Stimulated activated naive CD8-positive, alpha-beta T cell treated with anti-CD3 and anti-CD28 coated beads, Interleukin-15, Interleukin-2, amounts not matched to agents 100 ng/mL and 50 ng/mL, for 24 hours (primary cell): Measurements from ENCODE around the gene DLL3.

ENCODE experiments used
- H3K27ac Mint-ChIP-seq: one replicate; pipeline ENCODE4 v1.8.0; 2021; ENCODE audit warnings: mild to moderate bottlenecking, mixed read lengths
- H3K27me3 Mint-ChIP-seq: one replicate; pipeline ENCODE4 v1.8.0; 2021; ENCODE audit warnings: mixed read lengths
- H3K36me3 Mint-ChIP-seq: one replicate; pipeline ENCODE4 v1.8.0; 2021; ENCODE audit warnings: low read depth, mixed read lengths
- H3K4me1 Mint-ChIP-seq: one replicate; pipeline ENCODE4 v1.8.0; 2021; ENCODE audit warnings: low read depth, mixed read lengths
- H3K4me3 Mint-ChIP-seq: one replicate; pipeline ENCODE4 v1.8.0; 2021; ENCODE audit warnings: mild to moderate bottlenecking, mixed read lengths
- H3K9me3 Mint-ChIP-seq: one replicate; pipeline ENCODE4 v1.8.0; 2021; ENCODE audit warnings: mixed read lengths

DLL3 gene

DNA sequence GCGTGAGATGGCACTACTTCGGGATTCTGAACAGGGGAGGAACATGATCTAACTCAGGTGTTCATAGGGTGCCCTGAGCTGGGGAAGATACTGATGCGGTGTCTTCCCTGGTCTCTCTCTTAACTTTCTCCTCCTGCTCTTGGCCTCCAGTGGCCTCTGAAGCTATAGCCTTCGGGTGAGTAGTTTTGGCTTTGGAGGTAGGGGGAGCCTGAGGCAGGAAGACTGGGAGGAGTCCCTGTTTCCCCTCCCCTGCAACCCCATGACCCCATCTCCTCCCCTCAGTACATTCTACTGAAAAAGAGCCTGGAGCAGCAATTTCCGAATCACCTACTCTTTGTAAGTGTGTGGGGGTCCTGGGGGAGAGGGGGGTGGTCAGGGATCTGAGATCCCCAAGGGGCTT is 19.7 kb downstream of the DLL3 start:
- H3K4me3 Mint-ChIP-seq, result no peak overlapping the region
- H3K27me3 Mint-ChIP-seq, result peaks cover 31% of the 10 kb centered on the region
- no peaks in the 10 kb centered on the region for H3K36me3 Mint-ChIP-seq
- peaks cover 27% of the 10 kb centered on the region for H3K4me1 Mint-ChIP-seq
- no peak overlapping the region for H3K27ac Mint-ChIP-seq
- H3K9me3 Mint-ChIP-seq, result no peaks in the 10 kb centered on the region

GRCh38 chr19:39518975-39519374 is 20.2 kb downstream of the DLL3 start:
- Mint-ChIP-seq H3K4me1 (peaks cover 27% of the 10 kb centered on the region), H3K4me3 (no peak overlapping the region), H3K9me3 (no peaks in the 10 kb centered on the region), H3K27ac (no peak overlapping the region), H3K36me3 (no peaks in the 10 kb centered on the region), H3K27me3 (peaks cover 26% of the 10 kb centered on the region)

DNA sequence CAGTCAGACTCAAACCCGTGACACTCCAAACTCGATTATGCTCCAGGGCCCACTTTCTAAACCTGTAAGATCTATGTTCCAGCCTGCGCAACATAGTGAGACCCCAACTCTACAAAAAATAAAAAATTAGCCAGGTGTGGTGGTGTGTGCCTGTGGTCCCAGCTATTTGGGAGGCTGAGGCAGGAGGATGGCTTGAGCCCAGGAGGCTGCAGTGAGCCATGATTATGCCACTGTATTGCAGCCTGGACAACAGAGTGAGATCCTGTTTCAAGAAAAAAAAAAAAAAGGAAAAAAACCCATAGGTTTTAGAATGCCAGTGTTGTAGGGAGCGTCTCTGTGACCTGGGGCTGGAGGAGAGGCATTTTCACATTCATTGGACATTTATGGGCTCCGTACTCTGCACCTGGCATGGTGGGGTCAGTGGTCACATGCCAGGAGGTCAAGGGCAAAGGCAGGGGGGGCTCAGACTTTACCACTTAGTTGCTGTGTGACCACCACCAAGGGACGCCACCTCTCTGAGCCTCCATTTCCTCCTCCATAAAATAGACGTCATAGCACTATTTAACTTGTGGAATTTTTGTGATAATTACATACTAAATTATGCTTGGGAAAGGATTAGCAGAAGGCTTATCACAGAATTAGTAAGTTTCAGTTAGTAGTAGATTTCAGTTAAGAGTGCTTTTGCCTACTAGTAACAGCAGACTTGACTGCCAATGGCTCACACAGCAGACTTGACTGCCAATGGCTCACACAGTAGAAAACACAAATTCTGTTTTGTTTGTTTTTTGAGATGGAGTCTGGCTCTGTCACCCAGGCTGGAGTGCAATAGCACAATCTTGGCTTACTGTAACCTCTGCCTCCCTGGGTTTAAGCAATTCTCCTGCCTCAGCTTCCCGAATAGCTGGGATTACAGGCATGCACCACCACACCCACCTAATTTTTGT is 22.1 kb downstream of the DLL3 start:
- H3K4me3 Mint-ChIP-seq, result no peak overlapping the region
- peaks cover 15% of the 10 kb centered on the region for H3K4me1 Mint-ChIP-seq
- H3K36me3 Mint-ChIP-seq, result peaks cover 3% of the 10 kb centered on the region
- peaks cover 14% of the 10 kb centered on the region for H3K27me3 Mint-ChIP-seq
- H3K9me3 Mint-ChIP-seq, result no peaks in the 10 kb centered on the region
- H3K27ac Mint-ChIP-seq, result no peak overlapping the region

DNA sequence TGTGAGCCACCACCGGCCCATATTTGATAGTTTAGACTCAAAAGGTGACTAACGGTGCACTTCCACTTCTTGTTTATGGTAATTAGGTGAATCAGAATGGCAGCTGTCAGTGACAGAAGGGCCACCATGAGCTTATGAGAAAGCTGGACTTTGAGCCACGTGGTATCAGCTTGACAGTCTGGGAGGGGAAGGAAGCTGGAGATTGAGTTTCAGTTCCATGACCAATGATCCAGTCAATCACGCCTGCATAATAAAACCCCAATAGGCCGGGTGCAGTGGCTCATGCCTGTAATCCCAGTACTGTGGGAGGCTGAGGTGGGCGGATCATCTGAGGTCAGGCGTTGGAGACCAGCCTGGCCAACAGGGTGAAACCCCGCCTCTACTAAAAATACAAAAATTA is 25.7 kb downstream of the DLL3 start:
- H3K36me3 Mint-ChIP-seq, result peaks cover 9% of the 10 kb centered on the region
- no peak overlapping the region for H3K4me3 Mint-ChIP-seq
- no peaks in the 10 kb centered on the region for H3K27me3 Mint-ChIP-seq
- no peak overlapping the region for H3K27ac Mint-ChIP-seq
- no peaks in the 10 kb centered on the region for H3K9me3 Mint-ChIP-seq
- H3K4me1 Mint-ChIP-seq, result peaks cover 13% of the 10 kb centered on the region

DNA sequence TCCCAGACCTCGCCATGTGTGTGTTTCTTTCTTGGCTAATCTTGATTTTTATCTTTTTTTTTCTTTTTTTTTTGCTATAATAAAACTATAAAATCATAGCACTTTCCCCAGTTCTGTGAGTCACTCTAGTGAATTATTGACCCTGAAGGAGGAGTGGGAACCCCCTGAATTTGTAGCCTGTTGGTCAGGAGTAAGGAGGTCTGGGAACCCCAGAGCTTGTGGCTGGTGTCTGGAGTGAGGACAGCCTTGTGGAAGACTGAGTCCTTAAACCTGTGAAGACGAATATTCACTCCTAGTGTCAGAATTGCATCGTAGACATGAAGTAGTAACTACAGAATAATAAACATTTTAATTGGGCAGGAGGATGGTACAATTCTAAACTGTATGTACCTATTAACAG is 26.5 kb downstream of the DLL3 start:
- H3K9me3 Mint-ChIP-seq, result no peaks in the 10 kb centered on the region
- no peak overlapping the region for H3K4me3 Mint-ChIP-seq
- peaks cover 13% of the 10 kb centered on the region for H3K4me1 Mint-ChIP-seq
- no peaks in the 10 kb centered on the region for H3K27me3 Mint-ChIP-seq
- peaks cover 9% of the 10 kb centered on the region for H3K36me3 Mint-ChIP-seq
- no peak overlapping the region for H3K27ac Mint-ChIP-seq

DNA sequence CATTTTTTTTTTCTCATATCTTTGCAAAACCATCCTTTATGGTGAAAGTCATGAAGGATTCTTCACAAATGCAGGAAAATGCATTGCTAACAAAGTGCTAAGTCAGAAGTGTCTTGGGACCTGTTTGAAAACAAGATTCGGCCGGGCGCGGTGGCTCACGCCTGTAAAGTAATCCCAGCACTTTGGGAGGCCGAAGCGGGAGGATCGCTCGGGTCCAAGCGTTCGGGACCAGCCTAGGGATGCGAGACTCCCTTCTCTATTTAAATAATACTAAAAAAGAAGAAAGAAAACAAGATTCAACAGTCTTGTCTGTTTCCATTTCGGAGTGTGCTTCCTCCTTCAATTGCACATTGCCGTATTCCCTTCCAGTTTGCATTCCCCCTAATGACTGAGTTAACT is 33.1 kb downstream of the DLL3 start:
- Mint-ChIP-seq H3K27me3 (no peaks in the 10 kb centered on the region), H3K9me3 (no peaks in the 10 kb centered on the region), H3K4me1 (peaks cover 29% of the 10 kb centered on the region), H3K36me3 (peaks cover 6% of the 10 kb centered on the region), H3K4me3 (peak overlapping the region; percentile 92), H3K27ac (peak overlapping the region; percentile 73)

DNA sequence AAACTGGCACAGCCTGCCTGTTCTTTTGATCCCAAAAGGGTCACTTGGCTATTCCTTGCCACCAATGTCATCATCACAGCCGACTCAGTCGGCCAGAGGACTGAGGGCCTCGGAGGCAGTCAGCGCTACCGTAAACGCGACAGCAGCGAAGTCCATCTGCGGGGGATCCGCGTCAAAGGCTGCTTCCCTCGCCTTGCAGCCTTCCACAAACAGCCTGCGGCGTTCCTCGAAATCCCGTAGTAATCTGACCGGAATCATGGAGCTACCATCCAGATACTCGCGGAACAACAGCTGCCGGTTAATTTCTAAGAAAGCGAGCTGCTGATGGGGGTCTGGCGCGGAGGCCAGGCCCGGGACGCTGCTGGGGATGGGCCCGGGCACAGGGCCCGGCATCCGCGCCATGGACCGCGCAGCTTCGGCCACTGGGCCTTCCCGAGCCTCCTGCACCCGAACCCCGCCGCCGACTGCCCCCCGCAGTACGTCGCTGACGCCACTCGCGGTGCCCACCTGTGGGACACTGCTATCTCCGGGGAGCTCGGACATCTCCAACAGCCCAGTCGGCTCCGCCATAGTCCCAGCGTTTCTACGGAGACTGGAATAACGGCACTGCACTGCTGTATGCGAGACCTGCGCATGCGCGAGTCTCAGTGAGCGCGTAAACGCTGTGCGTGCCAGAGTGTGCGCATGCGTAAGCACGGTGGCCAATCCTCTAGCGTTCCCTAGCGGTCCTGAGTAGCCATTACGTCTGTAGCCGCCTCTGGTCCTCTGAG is 33.7 kb downstream of the DLL3 start, which contains the start of gene EID2B:
Gene EID2B (minus strand): TSS at position 620 of the 770 bp plus-strand sequence. CDS start 50 bp downstream, at position 570.
- Mint-ChIP-seq H3K4me3 (peak within 1 kb of the TSS; percentile 92), H3K27ac (peak within 1 kb of the TSS; percentile 73), H3K27me3 (no peaks in the 10 kb centered on the region), H3K36me3 (peaks cover 6% of the 10 kb centered on the region), H3K4me1 (peaks cover 31% of the 10 kb centered on the region), H3K9me3 (no peaks in the 10 kb centered on the region)

GRCh38 chr19:39533003-39533512 is 34.3 kb downstream of the DLL3 start:
- Mint-ChIP-seq H3K9me3 (no peaks in the 10 kb centered on the region), H3K27ac (peak overlapping the region; percentile 72), H3K27me3 (no peaks in the 10 kb centered on the region)

GRCh38 chr19:39533791-39534190 is 35.0 kb downstream of the DLL3 start:
- H3K27ac Mint-ChIP-seq, result no peak overlapping the region
- H3K27me3 Mint-ChIP-seq, result no peaks in the 10 kb centered on the region
- no peak overlapping the region for H3K4me3 Mint-ChIP-seq
- no peaks in the 10 kb centered on the region for H3K9me3 Mint-ChIP-seq
- peaks cover 6% of the 10 kb centered on the region for H3K36me3 Mint-ChIP-seq
- peaks cover 40% of the 10 kb centered on the region for H3K4me1 Mint-ChIP-seq

More at GRCh38 chr19:39533003-39533512, 34.3 kb downstream of the DLL3 start:
- Mint-ChIP-seq H3K4me1 (peaks cover 38% of the 10 kb centered on the region), H3K36me3 (peaks cover 7% of the 10 kb centered on the region), H3K4me3 (peak overlapping the region; percentile 92)

DNA sequence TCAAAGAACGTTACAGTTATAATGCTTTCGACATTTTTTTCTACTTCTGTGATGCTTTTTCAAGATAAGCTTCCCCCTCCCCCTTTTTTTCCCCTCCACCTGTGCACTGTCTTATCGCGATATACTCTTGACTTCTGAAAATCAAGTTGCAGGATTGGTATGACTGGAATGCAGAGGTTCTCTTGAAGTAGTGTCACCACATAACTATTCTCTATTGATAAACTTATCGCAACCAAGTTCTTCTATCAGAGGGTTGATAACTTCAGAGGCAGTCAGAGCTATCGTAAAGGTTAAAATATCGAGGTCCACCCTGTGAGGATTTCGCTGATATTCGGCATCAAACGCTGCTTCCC is 40.4 kb downstream of the DLL3 start:
- Mint-ChIP-seq H3K27me3 (no peaks in the 10 kb centered on the region), H3K27ac (peak overlapping the region; percentile 91), H3K4me3 (peak overlapping the region; percentile 86), H3K9me3 (no peaks in the 10 kb centered on the region), H3K36me3 (peaks cover 6% of the 10 kb centered on the region), H3K4me1 (peaks cover 52% of the 10 kb centered on the region)

GRCh38 chr19:39539518-39540332 is 41.0 kb downstream of the DLL3 start, which contains the start of gene EID2:
TSS of gene EID2 (minus strand) at chr19:39540161. CDS start at chr19:39540079, 82 bp downstream.
- Mint-ChIP-seq H3K27ac (peak within 1 kb of the TSS; percentile 92), H3K9me3 (no peaks in the 10 kb centered on the region), H3K4me1 (peaks cover 58% of the 10 kb centered on the region), H3K4me3 (peak within 1 kb of the TSS; percentile 86), H3K27me3 (no peaks in the 10 kb centered on the region), H3K36me3 (peaks cover 6% of the 10 kb centered on the region)

DNA sequence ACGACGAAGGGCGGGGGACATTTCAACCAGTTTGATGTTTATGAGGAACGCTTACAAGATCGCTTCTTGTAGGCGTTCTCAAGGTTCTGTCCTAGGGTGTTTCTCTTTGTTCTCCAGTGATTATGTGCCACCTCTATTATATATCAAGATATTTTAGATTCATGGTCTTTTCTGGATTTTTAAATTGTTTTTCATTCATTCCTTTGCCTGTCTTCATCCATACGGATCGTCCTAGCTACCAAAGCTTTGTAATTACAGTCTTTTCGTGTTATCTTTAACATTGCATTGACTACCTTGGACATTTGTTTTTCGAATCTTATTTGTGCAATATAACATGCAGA is 41.6 kb downstream of the DLL3 start:
- Mint-ChIP-seq H3K4me3 (peak overlapping the region; percentile 86), H3K27ac (peak overlapping the region; percentile 92), H3K9me3 (no peaks in the 10 kb centered on the region), H3K4me1 (peaks cover 62% of the 10 kb centered on the region), H3K36me3 (peaks cover 6% of the 10 kb centered on the region), H3K27me3 (no peaks in the 10 kb centered on the region)

DNA sequence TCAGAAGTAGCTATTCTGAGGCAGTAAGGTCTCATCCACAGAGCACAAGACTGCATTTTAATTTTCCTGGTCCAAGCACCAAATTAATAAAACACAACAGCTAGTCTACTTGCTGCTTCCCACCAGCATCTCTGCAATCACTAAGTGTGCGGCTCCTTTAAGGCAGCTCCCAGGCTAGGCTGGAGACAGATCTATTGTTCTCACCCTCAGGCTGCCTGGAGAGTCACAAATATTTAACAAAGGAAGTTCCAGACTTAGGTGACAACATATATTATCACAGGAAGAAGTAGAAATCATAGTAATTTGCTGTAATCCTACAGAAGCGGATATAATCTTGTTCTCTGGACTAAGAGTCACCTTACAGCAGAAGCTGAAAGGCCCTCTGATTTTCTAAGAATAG is 43.5 kb downstream of the DLL3 start:
- Mint-ChIP-seq H3K36me3 (peaks cover 6% of the 10 kb centered on the region), H3K4me3 (no peak overlapping the region), H3K27ac (no peak overlapping the region), H3K4me1 (peaks cover 66% of the 10 kb centered on the region), H3K27me3 (no peaks in the 10 kb centered on the region), H3K9me3 (no peaks in the 10 kb centered on the region)

DNA sequence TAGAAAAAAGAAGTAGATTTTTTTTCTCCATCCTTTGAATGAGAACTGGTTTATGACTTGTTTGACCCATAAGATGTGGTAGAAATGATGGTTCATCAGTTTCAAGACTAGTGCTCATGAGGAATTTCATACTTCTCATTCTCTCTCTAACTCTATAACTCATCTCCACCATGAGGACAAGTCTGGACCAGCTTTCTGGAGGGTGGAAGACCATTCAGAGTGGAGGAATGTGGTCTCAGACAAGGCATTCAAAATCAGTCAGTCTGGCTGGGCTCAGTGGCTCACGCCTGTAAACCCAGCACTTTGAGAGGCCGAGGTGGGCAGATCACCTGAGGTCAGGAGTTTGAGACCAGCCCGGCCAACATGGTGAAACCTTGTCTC is 44.7 kb downstream of the DLL3 start:
- Mint-ChIP-seq H3K27me3 (no peaks in the 10 kb centered on the region), H3K36me3 (peaks cover 1% of the 10 kb centered on the region), H3K4me3 (no peak overlapping the region), H3K4me1 (peaks cover 54% of the 10 kb centered on the region), H3K27ac (peak overlapping the region; percentile 67), H3K9me3 (no peaks in the 10 kb centered on the region)
